HCEC 1CT (cell line): ENCODE results near the gene ERN1.
"Not testable (repeated sequence)": the region's sequence is repeated elsewhere in the genome, so short reads cannot be mapped to it uniquely, and the experiment has no call there.

Experiments used
- DNase-seq: peaks from one replicate; pipeline ENCODE4 v3.0.0-alpha.2; 2017

The ERN1 gene

DNA sequence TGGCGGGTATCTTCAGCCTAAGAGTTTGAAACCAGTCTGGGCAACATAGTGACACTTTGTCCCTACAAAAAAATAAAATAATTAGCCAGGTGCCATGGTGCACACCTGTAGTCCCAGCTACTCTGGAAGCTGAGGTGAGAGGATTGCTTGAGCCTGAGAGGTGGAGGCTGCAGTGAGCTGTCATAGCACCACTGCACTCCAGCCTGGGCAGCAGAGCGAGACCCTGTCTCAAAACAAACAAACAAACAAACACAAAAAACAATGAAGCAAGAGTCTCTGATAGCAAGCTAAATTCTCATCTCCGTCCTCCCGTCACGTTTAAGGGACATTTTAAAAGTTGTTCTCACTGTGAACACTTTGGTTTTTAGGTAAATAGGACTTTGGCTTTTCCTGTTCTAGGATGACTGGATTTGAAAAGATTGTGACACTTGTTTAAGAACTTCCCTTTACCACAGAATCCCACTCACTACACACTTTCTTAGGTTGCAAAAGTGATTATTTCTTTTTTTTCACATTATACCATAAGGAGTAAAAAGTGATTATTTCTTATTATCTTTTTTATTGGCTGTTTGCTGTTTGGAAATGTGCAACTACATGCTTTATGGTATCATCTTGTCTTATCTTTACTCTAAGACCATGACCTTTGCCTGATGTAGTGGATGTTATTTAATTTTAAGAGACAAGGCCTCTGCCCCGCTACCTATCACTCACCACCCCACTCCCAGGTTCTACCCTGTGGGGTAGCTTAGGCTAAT lies 4.4 kb upstream of the ERN1 start:
- no peak for DNase-seq

DNA sequence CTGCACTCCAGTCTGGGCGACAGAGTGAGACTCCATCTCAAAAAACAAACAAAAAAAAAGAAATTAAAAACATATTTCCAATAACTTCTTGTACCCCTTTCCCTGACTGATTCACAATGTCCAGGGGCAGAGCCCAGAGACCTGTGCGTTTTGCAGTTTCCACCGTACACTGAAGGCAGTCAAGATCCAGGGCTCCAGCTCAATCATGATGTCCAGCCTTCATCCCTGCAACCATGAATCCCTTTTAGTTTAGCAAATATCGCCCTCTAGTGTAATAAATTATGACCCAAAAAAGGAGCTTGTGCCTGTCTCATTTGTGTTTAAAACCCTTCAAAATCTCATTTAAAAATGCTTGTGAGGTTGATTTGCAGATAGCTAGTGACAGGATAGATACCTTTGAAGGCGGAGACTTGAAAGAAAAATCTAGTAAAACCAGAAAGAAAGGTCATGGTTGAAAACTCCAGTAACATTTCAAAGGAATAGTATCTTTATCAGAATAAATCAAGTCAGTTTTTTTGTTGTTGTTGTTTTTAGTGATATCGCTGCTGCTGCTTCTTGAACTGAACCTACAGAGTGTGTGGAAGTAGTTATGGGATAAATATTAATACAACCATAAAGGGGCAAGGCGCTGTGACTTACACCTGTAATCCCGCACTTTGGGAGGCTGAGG lies 3.7 kb upstream of the ERN1 start:
- DNase-seq = peak; percentile 64

DNA sequence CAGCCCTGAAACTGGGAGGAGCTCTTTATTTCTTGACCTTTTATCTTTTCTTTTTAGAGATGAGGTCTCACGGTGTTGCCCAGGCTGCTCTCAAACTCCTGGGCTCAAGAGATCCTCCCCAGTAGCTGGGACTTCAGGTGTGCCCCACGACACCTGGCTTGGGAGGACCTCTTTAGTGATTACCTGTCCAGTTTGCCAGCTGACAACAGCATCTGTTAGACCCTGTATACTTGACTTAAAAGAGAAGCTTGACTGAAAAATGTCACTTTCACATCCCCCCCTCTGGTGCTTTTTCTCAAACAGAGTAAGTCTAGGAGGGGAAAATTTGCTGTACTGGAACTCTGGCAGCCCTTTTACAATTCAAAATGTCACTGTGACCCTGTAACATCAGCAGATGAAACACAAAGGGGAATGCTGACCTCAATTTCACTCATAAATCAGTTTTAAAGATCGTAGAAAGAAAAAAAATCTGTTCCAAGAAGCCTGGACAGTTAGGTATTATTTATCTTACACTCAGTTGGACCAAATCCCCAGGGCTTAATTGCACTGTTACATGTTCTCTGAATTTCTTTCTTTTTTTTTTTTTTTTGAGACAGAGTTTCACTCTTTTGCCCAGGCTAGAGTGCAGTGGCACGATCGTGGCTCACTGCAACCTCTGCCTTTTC lies 1.8 kb upstream of the ERN1 start:
- DNase-seq = no peak

DNA sequence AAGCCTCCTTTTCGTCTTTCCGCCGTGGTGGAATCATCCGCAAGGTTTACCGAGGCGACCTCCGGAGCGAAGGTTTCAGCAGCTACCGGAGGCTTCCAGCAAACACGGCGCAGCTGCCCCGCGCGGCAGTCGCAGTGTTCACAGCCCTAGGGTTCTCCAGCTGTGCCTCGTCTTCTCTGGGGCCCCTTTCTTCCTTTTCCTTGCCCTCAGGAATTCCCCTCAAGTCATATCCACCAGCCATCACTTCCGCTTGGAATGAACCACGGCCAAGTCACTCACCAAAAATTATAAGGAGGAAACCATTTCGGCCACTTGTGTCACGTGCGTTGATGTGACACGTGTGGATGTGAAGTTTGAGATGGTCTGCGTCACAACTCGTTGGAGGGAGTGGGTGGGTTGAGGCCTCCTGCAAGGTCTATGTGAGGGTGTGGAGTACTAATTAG lies 636 bp upstream of the ERN1 start:
- peak; percentile 51 for DNase-seq

DNA sequence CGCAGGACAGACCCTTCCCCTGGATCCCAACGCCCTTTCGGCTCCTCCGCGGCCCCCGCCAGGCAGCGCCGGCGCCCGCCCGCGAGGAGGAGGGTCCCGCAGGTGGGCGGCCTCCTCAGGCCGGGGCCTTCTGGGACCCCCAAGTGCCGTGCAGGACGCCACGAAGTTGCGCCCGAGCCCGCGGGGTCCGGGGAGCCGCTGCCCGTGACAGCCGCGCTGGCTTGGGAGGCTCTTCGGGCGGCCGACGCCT lies 504 bp downstream of the ERN1 start:
- no peak for DNase-seq

DNA sequence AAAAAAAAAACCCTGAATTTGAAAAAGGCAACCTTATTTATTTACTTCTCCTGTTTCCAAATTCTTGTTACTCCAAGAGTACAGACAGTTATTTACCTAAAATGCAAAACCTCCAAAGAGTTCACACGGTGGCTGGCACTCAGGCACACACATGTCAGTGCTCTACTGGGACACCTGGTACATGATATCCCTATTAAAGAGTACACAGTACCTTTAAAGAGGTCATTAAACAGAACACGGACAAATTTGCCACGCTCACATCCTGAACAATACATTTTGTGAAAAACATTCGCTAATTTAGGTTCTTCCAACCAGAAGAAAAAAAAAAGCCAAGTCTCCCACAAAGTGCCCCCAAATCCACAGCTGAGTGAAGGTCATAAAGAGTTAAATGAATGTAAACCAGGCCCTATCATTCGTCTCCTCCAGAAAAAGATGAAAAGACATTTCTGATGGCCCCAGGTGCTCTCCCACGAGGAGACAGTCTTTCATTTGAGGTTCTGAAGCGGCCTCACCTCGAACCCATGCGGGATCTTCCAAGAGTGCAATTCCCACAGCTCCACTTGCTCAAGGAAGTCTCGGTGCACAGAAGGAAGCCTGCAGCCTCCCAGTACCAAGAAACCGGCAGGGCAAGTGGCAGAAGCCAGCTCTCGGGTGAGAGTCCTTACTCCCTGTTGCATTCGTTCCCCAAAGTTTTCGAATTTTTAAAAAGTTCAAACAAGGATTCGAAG lies 993 bp downstream of the ERN1 start:
- peak; percentile 38 for DNase-seq

DNA sequence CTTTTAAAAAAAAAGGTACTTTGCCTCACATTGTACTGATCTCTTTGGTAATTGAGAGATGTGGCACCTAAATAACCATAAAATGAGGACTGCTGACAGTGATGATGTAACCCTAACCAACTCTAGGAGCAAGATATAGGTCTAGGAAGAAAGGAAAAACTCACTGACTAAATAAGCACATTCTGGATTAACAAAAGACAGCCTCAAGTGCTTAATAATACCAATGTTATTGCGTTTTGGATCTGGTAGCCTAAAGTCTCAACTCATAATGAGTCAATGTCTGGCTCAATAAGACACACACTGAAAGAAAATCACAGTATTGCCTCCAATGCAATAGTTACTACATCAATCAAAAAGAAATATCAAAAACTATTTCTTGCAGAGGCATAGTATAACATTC lies 3.0 kb downstream of the ERN1 start:
- peak; percentile 63 for DNase-seq

DNA sequence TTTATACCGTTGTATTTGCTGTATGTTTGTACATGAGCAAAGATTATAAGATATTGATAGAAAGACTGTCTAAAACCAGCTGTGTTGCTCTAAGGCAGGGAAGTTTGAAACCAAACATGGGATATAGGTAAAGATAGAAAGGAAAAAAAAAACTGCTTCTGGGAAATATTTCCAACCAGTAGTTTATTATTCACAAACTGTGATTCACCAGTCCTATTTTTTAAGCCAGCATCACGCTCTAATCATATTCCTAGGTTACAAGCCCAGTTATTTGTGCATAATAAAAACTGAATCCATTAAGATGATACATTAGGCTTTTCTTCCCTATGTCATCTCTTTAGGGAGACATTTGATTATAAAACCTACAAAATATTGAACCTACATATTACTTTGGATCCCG lies 4.0 kb downstream of the ERN1 start:
- no peak for DNase-seq

DNA sequence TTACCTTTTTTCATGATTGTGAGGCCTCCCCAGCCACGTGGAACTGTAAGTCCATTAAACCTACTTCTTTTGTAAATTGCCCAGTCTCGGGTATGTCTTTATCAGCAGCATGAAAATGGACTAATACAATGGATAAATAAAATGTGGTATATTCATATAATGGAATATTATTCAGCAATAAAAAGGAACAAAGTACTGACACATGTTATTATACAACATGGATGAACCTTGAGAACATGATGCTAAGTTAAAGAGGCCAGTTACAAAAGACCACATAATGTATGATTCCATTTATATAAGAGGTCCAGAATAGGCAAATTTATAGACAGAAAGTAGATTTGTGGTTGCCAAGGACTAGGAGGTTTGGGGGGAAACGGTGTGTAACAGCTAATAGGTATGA lies 5.3 kb downstream of the ERN1 start:
- DNase-seq = no peak

DNA sequence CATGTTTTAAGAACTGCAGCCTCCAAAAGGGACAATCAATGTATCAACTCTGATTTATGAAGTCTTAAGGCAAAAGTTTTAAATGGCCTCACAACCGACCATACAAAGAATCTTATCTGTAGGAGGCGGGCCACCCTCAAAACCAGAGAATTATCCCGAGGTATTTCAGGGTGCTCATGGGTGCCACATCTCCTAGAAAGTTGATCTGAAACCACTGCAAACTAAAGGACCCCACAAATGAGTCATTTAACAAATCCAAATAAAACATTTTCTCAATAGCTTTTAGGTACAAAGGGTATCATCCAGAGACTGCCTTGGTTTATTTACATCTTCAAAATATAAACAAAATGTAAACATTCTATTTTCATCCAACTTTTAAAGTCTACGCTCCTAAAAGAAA lies 6.8 kb downstream of the ERN1 start:
- DNase-seq = no peak

DNA sequence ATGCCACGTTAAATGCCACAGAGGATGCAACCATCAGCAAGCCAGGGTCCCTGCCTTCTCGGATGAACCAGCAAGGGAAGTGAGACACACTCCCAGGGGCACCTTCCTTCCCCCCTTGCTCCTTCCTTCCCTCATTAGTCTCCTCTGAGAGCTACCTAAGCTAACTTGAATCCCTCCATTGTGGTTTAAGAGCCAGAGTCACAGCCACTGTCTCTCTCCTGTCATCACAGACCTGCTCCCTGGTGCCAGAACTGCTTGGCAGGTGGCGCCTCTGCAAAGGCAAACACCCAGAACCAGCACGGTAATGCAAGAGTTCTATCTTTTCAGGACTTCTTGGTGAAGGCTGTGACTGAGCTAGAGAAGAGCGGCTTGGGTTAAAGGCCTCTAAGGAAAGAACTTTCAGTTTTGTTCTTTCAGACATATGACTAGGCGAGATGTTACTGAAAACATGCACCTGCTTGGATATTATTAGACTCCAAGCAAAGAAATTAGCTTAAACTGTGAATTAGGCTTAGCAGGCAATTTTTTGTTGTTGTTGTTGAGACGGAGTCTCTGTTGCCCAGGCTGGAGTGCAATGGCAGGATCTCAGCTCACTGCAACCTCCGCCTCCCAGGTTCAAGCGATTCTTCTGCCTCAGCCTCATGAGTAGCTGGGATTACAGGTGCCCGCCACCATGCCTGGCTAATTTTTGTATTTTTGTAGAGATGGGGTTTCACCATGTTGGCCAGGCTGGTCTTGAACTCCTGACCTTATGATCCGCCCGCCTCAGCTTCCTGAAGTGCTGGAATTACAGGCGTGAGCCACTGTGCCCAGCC lies 8.8 kb downstream of the ERN1 start:
- not testable (repeated sequence) for DNase-seq

DNA sequence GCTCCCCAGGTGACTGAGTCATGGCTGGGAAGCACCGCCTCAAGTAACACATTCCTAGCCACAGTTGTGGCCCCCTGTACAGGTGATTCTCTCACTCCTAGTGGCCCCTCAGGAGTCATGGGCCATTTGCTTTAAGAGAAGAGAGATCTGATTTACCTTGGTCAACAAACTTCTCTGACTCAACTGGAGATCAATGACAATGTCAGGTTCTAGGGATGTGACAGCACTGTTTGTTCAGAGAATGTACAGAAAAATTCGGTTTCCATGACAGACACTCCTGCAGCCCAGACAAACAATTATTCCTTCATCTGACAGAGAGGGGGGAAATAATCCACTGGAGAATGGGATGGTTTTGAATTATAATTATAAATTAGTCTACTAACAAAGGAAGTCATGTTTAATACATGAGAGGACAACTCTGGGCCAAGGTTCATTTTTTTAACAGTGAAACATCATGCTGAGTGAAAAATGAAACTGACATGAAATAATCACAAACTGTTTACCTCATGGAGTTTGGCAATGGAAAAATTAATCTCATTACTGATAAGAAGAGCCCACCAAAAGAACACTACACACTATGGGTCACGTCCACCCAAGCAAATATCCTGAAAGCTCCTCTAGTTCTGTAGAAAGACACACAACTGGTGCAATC lies 9.7 kb downstream of the ERN1 start:
- no peak for DNase-seq

DNA sequence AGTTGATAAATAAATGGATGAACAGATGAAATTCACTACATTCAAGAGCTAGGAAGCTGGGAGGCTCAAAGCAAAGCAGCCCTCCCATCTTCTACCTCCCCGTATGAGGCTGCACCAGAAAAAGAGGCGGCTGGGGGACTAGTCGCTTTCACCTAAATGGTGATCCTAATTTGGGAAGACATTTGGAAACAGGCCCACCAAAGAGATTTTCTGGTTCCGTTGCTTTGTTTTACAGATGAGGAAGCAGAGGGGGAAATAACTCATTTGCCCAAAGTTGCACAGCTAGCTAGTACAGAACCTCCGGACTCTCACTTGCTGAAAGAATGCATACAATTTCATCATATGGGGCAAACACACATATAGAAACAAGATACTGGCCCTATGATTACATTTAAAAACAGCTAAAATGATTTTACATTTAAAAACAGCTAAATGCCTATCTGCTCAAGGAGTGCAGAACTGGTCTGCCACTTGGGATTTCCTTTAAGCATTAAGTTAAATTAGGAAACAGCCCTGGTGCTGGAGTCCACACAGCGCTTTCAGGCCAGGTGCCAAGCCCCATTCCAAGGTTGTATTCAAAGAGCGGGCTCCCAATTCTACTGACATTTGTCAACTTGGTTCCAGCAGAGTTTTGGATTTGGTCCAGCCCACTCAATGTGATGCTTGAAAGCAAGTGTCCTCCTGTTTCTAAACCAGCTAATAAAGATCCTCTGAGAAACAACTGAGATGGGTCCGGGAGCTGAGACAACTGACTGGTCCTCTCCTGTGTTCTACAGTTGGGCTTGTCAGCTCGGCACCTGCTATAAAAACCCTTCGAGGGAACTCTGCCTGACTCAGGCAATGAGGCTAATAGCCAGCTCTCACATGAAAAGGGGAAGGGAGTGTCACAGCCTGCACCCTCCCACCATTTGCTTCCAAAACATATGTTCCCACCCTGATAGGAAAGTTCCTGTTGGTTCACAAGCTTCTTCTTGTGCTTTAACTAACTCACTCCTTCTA lies 11.7 kb downstream of the ERN1 start:
- no peak for DNase-seq

DNA sequence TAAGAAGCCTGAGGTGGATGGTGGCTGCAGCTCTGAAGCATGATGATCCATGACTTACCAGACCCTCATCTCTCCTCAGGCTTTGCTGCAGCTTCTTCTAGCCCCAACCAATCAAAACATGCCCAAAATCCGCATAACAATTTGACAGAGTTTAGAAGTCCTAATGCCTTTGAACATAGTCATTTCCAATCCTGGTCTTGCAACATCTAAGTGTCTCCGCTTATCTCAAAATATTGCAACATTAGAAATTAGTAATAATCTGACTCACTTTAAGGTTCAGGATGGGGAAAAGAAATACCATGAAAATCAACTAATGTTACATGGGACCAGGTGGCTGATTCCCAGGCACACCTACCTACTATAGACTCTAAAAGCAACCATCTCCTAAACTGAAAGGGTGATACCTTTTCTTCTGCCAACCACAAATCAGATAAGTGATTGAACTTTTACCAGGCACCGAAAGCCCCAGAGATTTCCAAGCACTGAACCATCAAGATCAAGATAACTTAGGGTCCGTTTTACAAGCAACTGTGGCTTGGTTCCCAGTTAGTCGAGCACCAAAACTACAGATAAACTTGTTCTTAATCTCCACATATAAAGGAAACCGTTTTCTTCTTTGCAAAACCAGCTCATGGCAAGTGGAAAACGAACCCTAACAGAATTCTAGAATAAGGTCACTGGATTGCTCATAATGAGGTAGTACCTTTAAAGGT lies 14.0 kb downstream of the ERN1 start:
- DNase-seq = peak; percentile 91

DNA sequence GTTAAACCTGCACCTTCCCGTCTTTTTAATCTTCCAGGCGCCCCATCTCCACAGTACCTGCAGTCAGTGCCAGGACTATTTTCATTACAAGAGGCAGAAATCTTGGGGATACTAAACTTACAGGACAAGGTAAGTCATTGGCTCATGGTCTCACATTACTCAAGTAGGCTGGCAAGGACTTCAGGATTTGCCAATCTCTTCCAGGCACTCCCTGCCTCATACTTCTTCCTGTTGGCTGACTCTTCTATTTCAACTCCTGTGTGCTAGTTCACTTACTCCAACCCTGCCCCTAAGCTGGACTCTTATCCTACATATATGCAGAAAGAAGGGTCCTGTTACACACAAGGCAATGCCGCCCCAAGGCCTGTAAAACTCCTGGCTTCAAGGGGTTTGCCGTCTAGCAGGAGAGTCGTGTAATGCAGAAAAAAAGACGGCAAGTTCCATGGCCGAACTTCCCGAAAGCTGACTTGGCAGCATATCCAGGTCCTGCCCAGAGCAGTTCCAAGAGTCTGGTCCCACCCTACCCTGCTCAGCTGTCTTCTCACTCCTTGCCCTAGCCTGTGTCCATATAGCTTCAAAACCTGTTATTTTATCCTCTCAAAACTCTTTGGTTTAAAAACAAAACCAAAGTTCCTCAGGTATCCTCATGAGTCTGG lies 14.8 kb downstream of the ERN1 start:
- peak; percentile 25 for DNase-seq

DNA sequence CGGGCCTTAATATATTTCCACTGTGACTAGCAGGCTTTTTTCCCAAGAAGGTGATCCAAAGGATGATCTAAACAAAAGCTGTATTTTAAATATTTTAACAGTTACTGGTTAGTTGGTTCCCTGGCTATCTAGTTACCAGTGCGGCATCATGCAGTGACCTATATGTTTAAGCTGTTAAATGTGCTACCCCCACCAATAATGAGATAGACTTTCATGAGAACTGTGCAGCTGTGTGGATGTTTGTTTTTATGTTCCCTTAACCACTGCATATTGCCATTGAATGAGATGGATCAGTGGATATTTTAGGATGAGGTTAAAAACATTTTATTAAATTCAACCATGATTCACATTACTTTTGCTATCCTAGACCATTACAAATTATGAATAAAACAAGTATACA lies 16.9 kb downstream of the ERN1 start:
- no peak for DNase-seq

DNA sequence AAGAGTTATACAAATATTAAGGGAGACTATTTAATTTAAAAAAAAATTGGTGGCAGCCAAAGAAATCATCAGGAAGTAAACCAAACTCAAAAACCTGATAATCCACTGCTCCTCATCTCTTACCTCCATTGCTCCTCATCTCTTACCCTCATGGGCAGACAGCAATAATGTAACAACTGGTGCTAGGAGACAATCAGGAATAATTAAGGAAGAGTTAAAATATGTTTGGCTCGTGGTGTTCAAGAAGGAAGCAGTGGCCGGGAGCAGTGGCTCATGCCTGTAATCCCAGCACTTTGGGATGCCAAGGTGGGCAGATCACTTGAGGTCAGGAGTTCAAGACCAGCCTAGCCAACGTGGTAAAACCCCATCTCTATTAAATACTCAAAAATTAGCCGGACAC lies 18.1 kb downstream of the ERN1 start:
- DNase-seq = no peak

DNA sequence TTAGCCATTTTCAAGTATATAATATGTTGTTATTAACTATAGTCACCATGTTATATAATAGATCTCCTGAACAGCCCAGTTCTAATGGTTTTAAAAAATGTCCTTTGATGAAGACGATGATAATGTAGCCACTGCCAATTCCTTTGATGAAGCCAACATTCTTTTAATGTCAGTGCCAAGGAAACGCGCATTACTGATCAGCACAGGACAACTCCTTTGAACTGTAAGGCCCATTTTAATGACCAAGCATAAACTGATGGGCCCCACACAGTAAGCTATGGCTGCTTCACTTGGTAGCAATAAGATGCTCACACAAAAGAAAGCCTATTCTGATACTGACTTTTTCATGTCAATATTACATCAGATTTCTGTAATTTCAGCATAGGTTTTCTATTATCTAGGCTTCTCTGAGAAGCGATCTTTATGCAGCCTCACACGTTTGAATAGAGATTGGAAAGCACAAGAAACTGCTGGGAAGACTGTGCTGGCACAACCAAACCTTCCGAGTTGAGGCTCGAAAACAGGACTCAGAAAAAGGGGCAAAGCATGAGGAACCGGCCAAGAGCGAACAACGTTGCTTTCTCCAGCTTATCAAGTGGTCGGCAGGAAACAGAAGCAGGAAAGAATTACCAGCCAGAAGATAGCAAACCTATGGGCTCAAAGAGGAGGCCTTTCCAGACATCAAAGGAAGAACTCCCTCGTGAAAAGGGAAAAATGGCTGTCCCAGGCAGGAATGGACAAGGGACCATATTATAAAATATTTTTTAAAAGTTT lies 19.4 kb downstream of the ERN1 start:
- DNase-seq = no peak

DNA sequence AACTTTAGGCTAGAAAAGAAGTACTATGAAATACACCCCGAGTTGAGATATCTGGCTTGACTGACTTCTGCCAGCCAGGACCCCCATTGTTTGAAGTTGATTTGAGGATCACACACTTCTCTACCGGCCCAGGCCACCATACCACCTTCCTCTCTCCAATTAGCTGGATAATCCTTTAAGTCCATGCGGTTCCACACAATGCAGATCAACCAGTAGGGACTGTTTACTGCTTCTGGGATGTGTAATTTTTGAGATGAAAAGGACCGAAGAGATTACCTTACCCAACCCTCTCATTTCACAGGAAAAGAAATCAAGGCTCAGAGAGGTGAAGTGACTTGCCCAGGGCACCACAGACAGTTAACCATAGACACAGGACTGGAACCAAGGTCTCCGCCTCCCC lies 20.5 kb downstream of the ERN1 start:
- DNase-seq = no peak
